SKM-1 treated with dmso at 0.1 percent for 144 hours (cell line): ENCODE data around the gene RFT1.
A peak's percentile ranks its signal among the peaks of the same experiment; 100 is the strongest.

Experiments
- DNase-seq: peaks from one replicate; lab custom pipeline; 2025; ENCODE audit not compliant: unreplicated experiment; lab: John Stamatoyannopoulos, UW

RFT1 gene

GRCh38 chr3:53129344-53129743 lies 891 bp downstream of the RFT1 start:
- no peak for DNase-seq

DNA sequence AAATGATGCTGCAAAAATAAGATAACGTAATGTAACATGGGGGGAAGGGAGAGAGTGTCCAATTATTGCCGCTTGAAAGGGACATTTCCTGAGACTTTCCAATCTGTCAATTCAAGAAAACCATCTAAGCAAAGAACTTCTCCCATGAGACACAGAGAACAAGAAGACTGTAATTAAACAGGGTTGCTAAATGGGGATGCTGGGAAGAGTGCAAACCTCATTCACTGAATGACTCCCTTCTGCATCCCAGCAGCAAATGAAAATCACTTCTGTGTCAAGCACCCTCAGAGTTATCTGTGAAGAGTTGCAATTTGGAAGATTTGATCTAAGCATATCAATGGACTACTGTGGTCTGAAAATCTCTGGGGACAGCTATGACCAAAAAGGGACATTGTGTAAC lies 3.6 kb downstream of the RFT1 start:
- no peak for DNase-seq

DNA sequence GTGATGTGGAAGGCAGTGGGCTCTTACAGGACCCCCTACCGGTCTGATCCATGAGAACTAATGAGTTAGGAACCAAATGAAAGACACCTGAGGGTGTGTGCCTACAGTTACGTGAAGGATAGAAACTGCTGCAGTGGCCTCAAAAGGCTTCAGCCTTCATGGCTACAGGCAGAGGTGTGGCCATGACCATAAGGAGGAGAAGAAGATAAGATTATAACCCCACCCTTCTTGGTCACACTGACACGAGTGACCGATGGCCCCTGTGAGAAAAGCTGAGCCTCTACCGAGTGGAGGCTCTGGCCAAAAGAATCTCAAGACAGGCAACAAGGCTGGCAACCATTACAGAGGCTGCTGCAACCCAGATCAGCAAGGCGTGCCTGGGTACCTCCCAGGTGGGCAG lies 6.3 kb downstream of the RFT1 start:
- no peak for DNase-seq

GRCh38 chr3:53123510-53123909 lies 6.7 kb downstream of the RFT1 start:
- DNase-seq: no peak

DNA sequence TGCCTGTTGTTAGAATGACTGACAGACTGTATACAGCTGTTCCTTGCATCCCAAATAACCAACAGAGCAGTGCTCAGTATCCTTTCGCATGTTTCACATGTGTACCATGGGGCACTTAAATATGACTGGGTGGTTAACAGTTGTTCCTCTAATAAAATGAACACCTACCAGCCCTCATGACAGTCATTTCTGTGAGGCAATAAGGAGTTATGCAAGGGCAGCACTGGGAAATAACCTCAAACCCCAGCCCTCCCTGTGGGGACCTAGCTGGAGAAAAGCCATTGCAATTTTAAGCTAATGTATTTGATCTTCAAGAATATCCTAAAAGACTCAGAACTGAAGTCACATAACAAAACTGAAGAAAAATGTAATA lies 7.3 kb downstream of the RFT1 start:
- peak; percentile 78 for DNase-seq

GRCh38 chr3:53122255-53122932 lies 7.8 kb downstream of the RFT1 start:
- DNase-seq: no peak

DNA sequence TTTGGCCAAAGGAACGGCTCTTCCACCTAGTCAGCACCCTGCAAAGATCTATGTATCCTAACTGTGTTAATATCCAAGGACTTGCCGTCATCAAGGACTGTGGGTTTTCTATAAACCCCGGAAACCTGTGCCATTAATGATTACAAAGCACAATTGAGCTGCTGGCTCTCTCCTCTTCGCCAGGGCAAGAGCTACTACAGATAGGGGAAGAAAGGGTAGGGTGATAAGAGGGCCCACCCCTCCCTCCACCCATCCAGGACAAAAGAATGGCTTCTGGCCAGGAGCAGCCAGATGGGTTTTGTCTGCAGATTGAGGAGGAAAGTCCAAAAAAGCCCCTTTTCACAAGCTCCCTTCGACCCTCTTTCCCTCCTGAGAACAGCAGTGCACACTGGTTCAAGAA lies 9.9 kb downstream of the RFT1 start:
- no peak for DNase-seq

DNA sequence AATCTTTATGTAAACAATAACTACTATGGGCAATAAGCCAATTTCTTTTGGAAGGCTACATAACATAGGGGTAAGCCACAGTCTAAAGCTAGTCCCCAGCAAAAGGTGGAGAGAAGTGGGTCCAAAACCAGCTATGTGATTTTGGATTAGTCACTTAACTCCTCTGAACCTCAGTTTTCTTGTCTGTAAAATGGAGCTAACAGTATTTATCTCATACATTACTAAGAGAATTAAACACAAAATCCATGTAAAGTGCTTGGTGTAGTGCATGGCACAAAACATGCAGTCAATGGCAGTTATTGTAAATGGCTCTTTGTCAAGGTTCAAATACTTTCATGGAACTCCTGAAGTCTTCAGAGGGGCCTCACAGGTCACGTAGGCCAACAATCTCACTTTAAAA lies 13.3 kb downstream of the RFT1 start:
- DNase-seq: no peak

DNA sequence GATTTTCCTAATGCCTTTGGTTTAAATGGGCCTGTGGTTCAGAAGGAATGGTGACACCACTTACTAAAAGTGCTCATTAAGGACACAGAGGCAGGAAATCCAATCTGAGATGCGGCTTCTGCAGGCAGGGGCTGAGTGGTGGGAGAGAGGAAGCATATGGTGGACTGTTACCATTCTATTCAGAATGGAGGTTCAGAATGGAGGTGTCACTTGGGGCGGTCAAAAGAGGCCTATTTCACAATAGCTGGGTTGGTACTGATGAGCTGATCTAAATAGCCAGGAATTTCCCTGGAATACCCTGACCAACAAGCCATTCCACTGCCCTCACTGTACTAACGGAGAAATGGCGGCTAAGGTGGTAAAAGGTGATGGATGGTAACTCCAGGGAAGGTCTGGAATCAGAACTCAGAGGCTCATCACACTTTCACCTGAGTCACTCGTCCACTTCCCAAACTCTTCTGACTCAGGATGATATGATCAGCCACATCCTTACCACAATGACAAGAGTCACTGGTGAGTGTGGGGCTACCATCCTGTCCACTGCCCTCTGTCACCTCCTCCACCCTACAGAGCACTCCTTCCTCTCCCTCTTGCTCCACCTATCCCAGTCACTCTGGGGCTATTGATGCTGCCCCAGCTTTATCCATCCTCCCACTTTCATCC lies 15.7 kb downstream of the RFT1 start:
- DNase-seq: no peak

DNA sequence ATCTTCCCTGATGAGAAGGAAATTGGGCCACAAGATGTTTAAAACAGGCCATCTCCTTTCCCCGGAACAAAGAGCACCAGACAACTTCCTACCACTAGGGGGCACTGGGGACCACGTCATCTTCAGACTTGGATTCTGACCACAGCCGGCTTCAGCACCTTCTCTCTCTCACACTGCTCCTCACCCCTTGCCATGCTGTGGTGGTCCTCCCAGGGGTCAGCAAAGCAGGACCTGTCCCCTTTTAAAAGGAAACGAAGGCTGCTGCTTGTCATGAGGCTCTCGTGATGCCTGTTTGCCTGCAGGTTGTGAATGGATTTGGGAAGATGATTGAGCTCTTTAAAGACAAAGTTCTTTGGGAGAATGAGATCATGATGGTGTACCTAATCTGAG lies 16.2 kb downstream of the RFT1 start:
- DNase-seq: peak; percentile 78

GRCh38 chr3:53113293-53114010 lies 16.8 kb downstream of the RFT1 start:
- DNase-seq: no peak

GRCh38 chr3:53111822-53112221 lies 18.4 kb downstream of the RFT1 start:
- DNase-seq: no peak

- peak; percentile 85 for DNase-seq
Measured at GRCh38 chr3:53109891-53110771, 20.1 kb downstream of the RFT1 start.

GRCh38 chr3:53109190-53109589 lies 21.0 kb downstream of the RFT1 start:
- no peak for DNase-seq

DNA sequence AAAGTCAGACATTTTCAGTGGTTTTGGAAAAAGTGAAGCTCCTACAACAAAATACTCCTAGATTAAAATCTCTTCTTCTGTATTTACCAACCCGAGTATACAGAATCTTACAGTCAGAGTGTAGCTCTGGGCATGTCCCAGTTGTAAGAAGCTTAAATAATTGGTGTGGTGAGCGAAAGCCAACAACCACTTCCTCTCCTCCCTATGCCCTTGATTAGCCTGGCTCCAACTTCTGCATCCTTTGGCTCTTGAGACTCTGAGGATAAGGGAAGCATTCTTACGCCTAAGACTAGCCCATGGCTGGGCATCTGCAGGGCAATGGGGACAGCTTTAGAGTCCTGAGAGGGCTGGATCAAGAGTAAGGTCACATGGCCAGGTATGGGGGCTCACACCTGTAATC lies 25.5 kb downstream of the RFT1 start:
- DNase-seq: peak; percentile 93

GRCh38 chr3:53103397-53104296 lies 26.6 kb downstream of the RFT1 start:
- DNase-seq: peak; percentile 10

- no peak for DNase-seq
Measured at GRCh38 chr3:53102601-53103147, 27.6 kb downstream of the RFT1 start.

GRCh38 chr3:53101956-53102355 lies 28.3 kb downstream of the RFT1 start:
- DNase-seq: no peak

DNA sequence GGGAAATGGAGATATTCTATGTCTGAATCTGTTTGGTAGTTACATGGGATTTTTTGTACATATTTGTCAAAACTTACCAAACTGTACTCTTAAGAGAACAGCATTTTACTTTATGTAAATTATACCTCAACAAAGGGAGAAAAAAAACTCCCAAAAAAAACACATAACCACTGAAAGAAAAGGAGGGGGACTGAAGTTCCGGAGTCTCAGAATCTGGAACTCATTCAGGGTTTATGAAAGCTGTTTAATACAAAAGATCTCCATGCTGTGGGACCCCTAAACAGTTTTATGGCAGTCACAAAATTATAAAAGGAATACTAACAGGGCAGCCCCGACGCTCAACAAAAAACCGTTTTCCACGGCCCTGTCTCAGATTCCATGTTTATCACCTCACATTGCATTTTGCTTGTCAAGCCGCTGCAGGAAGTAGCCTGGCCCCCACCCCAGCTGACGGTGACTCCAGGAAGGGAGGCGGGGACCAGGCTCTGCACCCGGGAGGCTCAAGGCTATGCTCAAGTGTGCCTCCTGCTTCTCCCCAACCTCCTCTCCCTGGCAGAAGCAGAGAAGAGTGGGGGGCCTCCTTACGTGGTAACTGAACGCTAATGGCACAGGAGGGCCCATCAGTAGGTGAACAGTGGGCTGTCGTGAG lies 29.3 kb downstream of the RFT1 start:
- DNase-seq: no peak

- no peak for DNase-seq
Measured at GRCh38 chr3:53097887-53098286, 32.3 kb downstream of the RFT1 start.
